ENCODE measurements around the gene PAX8.

Gene PAX8

DNA sequence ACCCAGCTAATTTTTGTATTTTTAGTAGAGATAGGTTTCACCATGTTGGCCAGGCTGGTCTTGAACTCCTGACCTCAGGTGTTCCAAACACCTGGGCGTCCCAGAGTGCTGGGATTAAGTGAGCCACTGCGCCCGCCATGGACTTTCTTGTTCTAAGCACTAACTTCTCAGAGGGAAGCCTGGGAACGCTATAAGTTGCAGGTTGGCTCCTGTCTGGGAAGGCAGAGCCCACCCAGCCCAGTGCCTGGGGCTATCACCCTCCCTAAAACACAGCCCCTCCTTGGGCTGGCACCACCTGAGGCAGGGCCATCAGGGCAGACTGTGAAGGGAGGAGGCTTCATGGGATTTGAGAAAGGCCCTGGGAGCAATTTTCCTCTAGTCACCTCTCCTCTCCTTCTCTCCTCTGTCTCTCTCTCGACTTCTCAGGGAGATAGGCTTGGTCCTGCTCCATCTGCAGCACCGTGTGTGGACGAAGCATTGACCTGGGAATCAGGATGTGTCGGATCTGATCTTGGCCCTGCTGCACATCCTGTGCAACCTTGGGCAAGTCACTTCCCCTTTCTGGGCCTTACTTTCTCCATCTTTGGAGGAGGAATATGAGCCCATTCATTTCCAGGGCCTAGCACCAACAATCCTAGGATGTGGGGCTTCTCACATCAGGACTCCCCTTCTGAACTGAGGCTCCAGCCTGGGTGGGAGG is 94.0 kb downstream of the PAX8 start:
- Histone ChIP-seq H3K4me3 (no peak overlapping the region), H3K9ac (ENCODE audit: insufficient read length) (no peak overlapping the region), H3K36me3 (ENCODE audit: insufficient read depth, low read length) (no peaks in the 10 kb centered on the region), H3K27ac (no peak overlapping the region), H3K9me3 (ENCODE audit: low read depth, low read length) (no peaks in the 10 kb centered on the region)
- DNase-seq (ENCODE audit: low read depth, low spot score) = no peak
- TF ChIP-seq POLR2AphosphoS5 (IDR thresholded peaks at IDR 0.05; ENCODE audit: borderline replicate concordance, low read depth, low read length) = no peak
- no peak for TF ChIP-seq FOXP2 (optimal IDR thresholded peaks at IDR 0.05; ENCODE audit: control extremely low read depth, extremely low read length, insufficient read depth)
- no peak for TF ChIP-seq EZH2 (IDR thresholded peaks at IDR 0.05)

DNA sequence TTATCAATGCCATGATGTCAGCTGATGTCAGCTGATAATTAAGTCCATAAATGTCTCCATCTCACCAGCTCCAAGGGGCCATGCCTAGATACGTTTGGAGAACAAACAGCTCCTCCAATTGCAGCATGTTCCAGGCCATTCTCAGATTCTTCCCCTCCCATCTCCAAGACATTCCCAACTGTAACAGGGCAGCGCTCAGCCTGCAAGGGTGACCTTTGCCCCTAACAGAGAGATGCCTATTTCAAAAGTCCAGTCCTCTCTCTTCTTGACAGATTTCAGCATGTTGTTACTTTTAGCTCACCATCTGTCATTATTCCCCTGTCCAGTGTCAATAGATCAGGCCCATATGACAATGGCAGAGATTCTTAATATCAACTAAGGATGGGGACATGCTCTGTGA is 95.0 kb downstream of the PAX8 start:
- H3K9me3 ChIP-seq (ENCODE audit: low read depth, low read length) = no peaks in the 10 kb centered on the region
- no peaks in the 10 kb centered on the region for H3K36me3 ChIP-seq (ENCODE audit: insufficient read depth, low read length)
- H3K27ac ChIP-seq = no peak overlapping the region
- H3K9ac ChIP-seq (ENCODE audit: insufficient read length) = no peak overlapping the region
- no peak for DNase-seq (ENCODE audit: low read depth, low spot score)
- no peak overlapping the region for H3K4me3 ChIP-seq
- TF ChIP-seq POLR2AphosphoS5 (IDR thresholded peaks at IDR 0.05; ENCODE audit: borderline replicate concordance, low read depth, low read length) = no peak
- TF ChIP-seq FOXP2 (optimal IDR thresholded peaks at IDR 0.05; ENCODE audit: control extremely low read depth, extremely low read length, insufficient read depth) = no peak

DNA sequence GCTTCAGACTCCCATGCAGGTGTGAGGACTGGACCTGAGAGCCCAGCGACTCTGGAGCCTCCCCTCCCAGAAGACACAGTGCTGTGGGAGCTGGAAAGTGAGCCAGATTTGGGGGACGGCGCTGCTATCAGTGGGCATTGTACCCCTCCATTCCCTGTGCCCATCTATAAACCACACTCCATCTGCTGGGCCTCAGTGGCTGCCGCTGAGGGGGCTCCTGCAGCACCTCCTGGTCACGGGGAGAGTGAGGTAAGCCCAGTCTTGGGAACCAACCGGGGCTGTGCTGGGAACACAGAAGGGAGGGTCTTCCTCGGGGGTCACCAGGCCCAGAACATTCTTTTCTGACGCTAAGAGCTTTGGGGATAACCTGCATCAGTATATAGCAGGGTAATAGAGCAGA is 95.5 kb downstream of the PAX8 start:
- no peaks in the 10 kb centered on the region for H3K36me3 ChIP-seq (ENCODE audit: insufficient read depth, low read length)
- H3K4me3 ChIP-seq = no peak overlapping the region
- DNase-seq (ENCODE audit: low read depth, low spot score) = no peak
- H3K9me3 ChIP-seq (ENCODE audit: low read depth, low read length) = no peaks in the 10 kb centered on the region
- no peak for TF ChIP-seq EZH2 (IDR thresholded peaks at IDR 0.05)
- TF ChIP-seq FOXP2 (optimal IDR thresholded peaks at IDR 0.05; ENCODE audit: control extremely low read depth, extremely low read length, insufficient read depth) = no peak
- no peak for TF ChIP-seq POLR2AphosphoS5 (IDR thresholded peaks at IDR 0.05; ENCODE audit: borderline replicate concordance, low read depth, low read length)
- H3K9ac ChIP-seq (ENCODE audit: insufficient read length) = no peak overlapping the region
- H3K27ac ChIP-seq = no peak overlapping the region

DNA sequence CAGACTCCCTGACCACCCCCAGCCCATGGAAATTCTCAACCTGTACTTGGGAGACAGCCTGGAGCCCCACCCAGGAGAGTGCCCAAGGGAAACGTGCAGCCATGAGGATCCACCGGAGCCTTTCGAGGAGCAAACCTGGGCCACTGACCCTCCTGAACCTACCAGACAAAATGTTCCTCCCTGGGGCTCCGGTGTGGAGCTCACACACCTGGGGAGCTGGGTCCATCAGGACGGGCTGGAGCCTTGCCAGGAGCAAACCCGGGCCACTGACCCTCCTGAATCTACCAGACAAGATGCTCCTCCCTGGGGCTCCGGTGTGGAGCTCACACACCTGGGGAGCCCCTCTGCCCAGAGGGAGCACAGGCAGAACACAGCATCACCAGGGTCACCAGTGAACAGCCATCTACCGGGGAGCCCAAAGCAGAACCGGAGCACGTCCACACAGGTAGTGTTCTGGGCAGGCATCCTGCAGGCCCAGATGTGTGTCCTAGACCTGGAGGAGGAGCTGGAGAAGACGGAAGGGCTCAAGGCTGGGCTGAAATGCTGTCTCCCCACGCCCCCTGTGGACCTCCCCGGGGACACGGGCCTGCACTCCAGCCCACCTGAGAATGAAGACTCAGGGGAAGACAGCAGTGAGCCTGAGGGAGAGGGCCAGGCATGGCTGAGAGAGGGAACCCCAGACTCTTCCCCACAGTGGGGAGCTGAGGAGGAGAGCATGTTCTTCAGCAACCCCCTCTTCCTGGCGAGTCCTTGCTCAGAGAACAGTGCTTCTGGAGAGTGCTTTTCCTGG is 96.1 kb downstream of the PAX8 start:
- Histone ChIP-seq H3K27ac (no peak overlapping the region), H3K36me3 (ENCODE audit: insufficient read depth, low read length) (no peaks in the 10 kb centered on the region)
- TF ChIP-seq POLR2AphosphoS5 (IDR thresholded peaks at IDR 0.05; ENCODE audit: borderline replicate concordance, low read depth, low read length) (no peak), FOXP2 (optimal IDR thresholded peaks at IDR 0.05; ENCODE audit: control extremely low read depth, extremely low read length, insufficient read depth) (no peak), EZH2 (IDR thresholded peaks at IDR 0.05) (no peak)

DNA sequence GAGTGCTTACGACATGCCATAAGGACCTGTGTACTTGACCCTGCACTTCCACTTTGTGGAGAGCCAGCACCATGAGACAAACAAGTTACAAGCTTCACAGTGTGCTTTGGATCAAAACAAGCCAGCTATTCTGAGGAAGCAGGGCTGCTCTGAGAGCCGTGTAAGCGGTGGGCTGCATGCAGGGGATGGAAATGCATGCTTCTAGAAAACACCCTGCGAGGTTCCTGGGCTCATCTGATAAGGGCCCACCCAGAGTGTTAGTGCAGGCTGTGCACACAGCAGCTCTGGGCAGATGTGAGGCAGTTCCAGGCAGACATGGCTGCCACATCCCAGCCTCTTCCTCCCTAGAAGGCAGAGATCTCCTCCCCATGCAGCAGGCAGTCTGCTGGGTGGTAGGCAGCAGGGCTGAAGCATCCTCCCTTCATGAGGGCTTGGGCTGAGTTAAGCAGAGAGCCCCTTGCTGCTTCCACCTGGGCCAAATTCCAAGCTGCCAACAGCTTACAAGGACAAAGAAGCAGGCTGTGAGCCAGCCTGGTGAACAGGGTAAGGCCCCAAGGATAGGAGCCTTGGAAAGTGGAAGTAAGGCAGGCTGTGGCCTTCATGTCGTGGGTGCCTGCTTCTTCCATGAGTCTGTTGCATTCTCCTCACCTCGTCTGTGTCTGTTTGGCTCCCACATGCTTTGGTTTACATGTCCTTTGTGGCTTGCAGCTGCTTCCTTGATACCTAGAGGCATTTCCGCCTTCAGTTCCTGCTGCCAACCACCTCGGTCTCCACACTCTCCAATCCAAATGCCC is 97.3 kb downstream of the PAX8 start:
- no peak overlapping the region for H3K4me3 ChIP-seq
- TF ChIP-seq FOXP2 (optimal IDR thresholded peaks at IDR 0.05; ENCODE audit: control extremely low read depth, extremely low read length, insufficient read depth) = no peak
- TF ChIP-seq EZH2 (IDR thresholded peaks at IDR 0.05) = no peak
- no peak for TF ChIP-seq POLR2AphosphoS5 (IDR thresholded peaks at IDR 0.05; ENCODE audit: borderline replicate concordance, low read depth, low read length)
- H3K36me3 ChIP-seq (ENCODE audit: insufficient read depth, low read length) = no peaks in the 10 kb centered on the region
- H3K9me3 ChIP-seq (ENCODE audit: low read depth, low read length) = no peaks in the 10 kb centered on the region
- DNase-seq (ENCODE audit: low read depth, low spot score) = no peak
- H3K9ac ChIP-seq (ENCODE audit: insufficient read length) = no peak overlapping the region
- H3K27ac ChIP-seq = no peak overlapping the region

More for the DNA sequence above, 96.1 kb downstream of the PAX8 start:
- Histone ChIP-seq H3K4me3 (no peak overlapping the region), H3K9me3 (ENCODE audit: low read depth, low read length) (no peaks in the 10 kb centered on the region), H3K9ac (ENCODE audit: insufficient read length) (no peak overlapping the region)
- no peak for DNase-seq (ENCODE audit: low read depth, low spot score)

DNA sequence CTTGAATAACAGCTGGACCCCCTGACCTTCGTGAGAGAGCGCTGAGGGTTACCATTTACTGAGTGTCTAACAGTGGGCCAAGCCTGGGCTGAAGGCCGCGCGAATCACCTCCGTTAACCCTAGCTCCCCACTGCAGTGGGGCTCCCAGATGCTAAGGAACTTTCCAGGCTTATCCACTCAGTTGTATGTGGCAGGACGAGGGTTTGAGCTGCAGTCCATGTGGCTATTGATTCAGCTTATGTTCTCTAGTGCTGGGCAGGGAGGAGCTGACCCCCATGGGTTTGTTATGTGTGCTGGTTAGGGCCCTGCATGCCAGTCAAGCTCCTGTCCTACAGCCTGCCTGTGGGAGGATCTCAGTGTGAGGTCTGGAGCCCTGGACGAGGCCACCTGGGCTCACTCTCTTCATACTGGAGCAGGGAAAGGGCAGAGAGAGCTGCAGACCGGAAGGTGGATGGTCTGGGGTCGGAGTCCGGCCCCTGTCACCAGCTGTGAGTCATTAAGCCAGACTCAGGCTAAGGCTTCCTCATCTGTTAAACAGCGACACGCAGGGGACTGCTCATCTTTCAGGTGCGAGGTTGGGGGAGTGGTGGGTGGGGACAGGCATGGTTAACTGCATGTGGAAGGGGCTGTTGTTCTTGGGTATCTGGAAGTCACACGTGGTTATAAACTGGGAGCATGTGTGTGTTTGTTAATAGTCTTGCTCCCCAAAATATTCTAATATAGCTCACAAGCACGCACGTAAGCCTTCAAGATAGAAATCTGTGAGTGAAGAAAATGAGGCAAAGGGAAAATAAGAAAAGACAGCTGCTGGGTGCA is 98.4 kb downstream of the PAX8 start:
- H3K9me3 ChIP-seq (ENCODE audit: low read depth, low read length) = no peaks in the 10 kb centered on the region
- H3K27ac ChIP-seq = no peak overlapping the region
- no peak for TF ChIP-seq FOXP2 (optimal IDR thresholded peaks at IDR 0.05; ENCODE audit: control extremely low read depth, extremely low read length, insufficient read depth)
- no peak for TF ChIP-seq POLR2AphosphoS5 (IDR thresholded peaks at IDR 0.05; ENCODE audit: borderline replicate concordance, low read depth, low read length)
- no peak for TF ChIP-seq EZH2 (IDR thresholded peaks at IDR 0.05)
- H3K4me3 ChIP-seq = no peak overlapping the region
- no peaks in the 10 kb centered on the region for H3K36me3 ChIP-seq (ENCODE audit: insufficient read depth, low read length)
- DNase-seq (ENCODE audit: low read depth, low spot score) = no peak
- no peak overlapping the region for H3K9ac ChIP-seq (ENCODE audit: insufficient read length)

DNA sequence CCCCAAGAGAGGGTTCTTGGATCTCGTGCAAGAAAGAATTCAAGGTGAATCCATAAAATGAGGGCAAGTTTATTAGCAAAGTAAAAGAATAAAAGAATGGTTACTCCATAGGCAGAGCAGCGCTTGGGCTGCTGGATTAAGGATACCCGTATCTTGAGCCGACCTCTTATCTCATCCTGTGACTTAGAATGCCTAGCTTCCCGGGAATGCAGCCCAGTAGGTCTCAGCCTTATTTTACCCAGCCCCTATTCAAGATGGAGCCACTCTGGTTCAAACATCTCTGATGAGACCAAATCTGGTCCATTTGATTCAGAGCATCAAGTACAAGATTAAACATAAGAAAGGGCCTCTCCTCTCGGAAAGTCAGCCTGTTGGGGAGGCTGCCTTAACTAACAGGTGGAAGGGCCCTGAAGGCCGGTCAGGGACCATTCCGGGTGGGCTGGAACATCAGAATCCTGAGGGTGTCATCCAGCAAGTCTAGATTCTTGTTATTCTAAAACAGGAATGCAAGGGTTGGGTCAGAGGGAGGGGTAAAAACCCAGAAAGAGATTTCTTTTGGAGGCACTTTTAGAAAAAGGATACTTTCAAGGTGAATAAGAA is 99.2 kb downstream of the PAX8 start:
- DNase-seq (ENCODE audit: low read depth, low spot score) = no peak
- H3K9me3 ChIP-seq (ENCODE audit: low read depth, low read length) = no peaks in the 10 kb centered on the region

More for the DNA sequence above, 99.2 kb downstream of the PAX8 start:
- Histone ChIP-seq H3K27ac (no peak overlapping the region), H3K36me3 (ENCODE audit: insufficient read depth, low read length) (no peaks in the 10 kb centered on the region), H3K4me3 (no peak overlapping the region), H3K9ac (ENCODE audit: insufficient read length) (no peak overlapping the region)
- no peak for TF ChIP-seq FOXP2 (optimal IDR thresholded peaks at IDR 0.05; ENCODE audit: control extremely low read depth, extremely low read length, insufficient read depth)
- TF ChIP-seq POLR2AphosphoS5 (IDR thresholded peaks at IDR 0.05; ENCODE audit: borderline replicate concordance, low read depth, low read length) = no peak
- no peak for TF ChIP-seq EZH2 (IDR thresholded peaks at IDR 0.05)

All from SK-N-MC (cell line).